Tongue (tissue), 2 donors: Measurements from ENCODE around the gene NHEJ1. TPM values are rescaled to one million over a fixed set of nuclear protein-coding genes. Genes with fewer than 3 reads are reported as not detected.
A peak's percentile ranks its signal among the peaks of the same experiment; 100 is the strongest.

ENCODE experiments used
- DNase-seq: peaks from one replicate; pipeline ENCODE4 v3.0.0-alpha.2; 2015
- total RNA-seq: library from RNA; depleted of rRNA; stranded (reverse); fragments of >200 nt; gene quantifications from one replicate; pipeline ENCODE4 v1.2.3, GENCODE V29; 2014

The NHEJ1 gene
- total RNA-seq, 1 donor from 2014 or later = 12.8 TPM

DNA sequence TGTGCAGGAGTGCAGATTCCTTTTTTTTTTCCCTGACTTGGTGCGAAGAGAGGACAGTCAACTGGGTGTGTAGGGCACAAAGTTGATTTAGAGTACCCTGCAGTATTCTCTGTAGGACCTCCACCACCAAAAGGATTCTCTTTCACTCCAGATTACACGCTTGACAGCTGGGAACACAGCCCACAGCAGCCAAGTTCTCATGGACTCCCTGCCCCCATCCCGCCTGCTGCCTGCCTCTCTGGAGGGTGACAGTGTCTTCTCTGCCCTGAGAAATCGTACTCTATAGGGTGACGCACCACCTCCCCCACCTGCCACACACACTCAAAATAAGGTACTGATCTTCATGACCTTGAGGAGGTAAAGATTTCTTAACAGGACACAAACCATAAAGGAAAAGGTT lies 73.3 kb downstream of the NHEJ1 start:
- DNase-seq = peak; percentile 70

DNA sequence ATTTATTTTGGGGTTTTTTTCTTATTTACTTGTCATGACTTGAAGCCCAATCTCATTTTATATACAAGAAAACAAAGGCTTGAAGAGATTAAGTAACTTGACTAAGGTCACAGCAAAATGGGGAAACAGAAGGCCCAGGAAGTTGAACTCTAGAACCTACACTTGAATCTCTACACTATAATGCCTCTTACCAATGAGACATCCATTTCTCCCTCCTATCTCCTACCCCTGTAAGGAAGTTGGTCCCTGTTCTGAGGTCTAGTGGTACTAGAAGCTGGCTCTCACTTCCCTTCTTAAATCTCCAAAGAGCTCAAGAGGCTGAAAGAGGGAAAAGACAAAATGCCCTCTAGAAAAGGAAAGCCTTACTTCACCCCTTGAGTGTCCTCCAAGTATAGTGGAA lies 74.4 kb downstream of the NHEJ1 start:
- no peak for DNase-seq

DNA sequence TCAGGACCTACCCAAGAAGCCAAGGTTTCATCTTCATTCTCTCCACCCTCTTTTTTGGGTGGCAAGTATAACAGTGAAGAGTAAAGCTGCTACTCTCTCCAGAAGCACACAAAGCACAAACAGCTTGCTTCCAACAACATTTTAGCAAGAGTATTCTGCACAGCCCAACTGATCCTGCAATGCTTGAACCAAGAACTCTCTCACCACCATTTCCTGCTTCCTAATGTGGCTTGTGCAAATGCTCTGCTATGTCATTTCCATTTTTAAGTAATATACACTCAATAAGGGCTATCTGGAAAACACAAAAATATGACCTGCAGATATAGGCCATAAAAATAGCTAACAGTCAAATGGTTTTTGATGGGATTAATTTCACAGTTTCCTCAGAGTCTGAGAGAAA lies 75.8 kb downstream of the NHEJ1 start:
- no peak for DNase-seq

DNA sequence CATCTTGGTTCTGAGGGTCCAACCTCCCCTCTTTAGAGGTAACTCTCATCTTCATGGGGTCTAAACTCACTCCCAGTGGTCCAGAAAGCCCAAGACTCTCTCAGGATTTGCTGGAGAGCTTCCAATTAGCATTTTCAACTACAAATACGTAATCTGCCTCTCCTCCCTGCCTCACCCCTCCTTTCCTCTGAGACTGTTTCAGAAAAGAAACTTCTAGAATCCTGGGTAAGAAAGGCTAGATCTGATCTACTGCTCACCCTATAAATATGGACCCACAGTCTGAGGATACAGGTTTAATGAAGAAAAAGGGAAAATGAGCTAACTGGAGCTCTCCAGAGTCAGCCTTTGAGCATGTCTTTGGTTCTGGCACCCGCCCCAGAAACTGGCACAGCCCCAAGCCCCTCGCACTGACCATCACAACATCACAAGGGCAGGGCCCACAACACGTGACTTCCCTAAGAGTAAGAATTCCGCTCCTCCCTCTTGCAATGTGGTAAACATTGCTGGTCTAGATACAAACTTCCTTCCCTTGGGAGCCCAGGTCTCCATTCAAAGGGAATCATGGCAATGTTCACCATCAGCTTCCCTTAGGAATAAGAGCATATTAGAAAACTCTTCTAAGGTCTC lies 78.2 kb downstream of the NHEJ1 start:
- DNase-seq = no peak

DNA sequence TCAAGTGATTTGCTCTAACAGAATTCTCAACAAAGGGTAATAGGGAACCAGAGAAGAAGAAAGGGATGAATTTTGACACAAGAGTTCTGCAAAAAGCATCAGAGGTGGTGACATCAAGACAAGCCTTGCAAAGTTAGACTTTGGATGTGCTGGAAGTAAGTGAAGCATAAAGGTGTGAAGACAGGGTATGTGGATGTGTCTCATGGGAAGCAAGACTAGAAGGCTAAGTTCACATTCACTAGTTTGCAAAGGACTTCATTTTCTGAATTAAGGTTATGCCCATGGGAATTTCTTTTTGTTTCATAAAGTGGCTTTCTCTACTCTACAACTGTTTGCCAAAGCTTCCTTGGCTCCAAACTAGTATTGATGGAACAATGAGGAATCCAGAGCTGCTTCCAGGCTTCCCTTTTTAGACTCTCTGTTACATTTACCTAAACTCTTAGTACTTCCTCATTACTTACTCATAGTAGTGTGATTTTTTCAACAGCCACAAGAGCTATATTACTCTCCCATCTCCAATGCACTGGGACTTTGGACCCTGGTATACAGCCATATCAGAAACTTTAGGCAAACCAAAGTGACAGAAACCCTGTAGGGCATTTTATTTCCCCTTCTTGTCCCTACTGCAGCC lies 78.8 kb downstream of the NHEJ1 start:
- no peak for DNase-seq

DNA sequence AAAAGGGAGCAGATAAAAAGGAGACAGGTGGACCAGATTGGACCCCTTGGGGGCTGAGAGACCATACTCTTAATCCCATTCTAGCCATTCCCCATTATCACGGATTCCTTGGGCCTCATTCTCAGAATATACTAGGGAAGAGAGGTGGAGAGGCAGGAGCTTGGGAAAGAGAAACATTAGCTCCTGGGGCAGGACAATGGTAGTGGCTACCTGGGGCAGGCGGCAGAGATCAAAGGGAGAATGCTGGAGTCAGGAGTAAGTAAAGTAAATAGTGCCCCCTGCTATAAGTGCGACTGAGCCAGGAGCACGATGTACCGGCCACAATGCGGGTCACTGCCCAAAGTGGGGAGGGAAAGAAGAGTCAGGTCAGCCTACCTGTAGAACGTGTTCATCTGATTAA lies 79.5 kb downstream of the NHEJ1 start:
- DNase-seq = no peak

DNA sequence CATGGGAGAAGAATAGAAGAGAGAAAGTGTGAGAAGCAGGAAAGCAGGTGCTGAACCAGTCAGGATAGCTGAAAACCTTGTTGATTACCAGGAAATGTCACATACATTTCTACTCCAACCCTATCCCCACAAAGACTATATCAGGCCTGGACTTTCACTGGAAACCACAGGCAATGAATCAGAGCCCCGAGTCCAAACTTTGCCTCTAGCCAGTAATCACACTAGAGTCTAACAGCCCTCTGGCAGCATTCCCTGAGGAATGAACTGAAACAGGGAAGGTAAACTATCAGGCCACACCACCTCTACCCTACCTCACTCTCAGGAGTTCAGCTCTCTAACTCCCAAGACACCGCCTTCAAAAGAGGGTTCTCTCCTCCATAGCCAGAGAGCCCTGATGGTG lies 81.2 kb downstream of the NHEJ1 start:
- no peak for DNase-seq

DNA sequence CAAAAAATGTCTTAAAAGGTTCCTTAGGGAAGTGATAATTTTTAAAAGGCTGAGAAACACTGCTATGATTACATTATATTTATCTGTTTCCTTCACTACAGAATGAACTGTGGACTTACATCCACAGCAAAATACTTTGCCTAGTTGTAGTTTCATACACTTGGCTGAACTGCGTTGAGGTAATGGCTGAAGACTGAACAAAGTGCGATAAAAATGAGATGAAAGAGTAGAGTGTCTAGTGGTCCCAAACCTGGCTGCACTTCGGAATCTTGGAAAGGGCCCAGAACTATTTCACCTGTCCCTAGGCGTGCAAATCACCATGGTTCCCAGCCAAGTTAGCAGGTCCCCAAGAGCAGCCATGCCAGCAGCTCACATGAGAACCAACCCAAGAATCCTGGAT lies 81.7 kb downstream of the NHEJ1 start:
- DNase-seq = no peak

DNA sequence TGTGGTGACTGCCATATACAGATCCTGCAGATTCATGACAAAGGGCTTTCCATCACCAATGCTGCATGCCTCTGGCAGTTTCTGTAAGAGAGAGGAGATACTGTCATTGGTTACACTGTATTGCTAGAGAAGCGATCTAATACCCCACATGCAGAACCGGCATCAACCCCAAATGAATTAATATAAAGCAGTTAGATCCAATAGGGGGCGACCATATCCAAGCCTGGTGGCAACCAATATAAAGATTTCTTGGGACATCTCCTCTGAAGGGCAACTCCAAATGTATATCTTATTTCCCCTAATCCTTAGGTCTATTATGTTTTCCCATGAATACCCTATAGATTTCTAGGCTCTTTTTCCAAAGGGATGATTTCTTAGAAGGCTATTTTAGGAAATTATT lies 82.5 kb downstream of the NHEJ1 start:
- DNase-seq = no peak

DNA sequence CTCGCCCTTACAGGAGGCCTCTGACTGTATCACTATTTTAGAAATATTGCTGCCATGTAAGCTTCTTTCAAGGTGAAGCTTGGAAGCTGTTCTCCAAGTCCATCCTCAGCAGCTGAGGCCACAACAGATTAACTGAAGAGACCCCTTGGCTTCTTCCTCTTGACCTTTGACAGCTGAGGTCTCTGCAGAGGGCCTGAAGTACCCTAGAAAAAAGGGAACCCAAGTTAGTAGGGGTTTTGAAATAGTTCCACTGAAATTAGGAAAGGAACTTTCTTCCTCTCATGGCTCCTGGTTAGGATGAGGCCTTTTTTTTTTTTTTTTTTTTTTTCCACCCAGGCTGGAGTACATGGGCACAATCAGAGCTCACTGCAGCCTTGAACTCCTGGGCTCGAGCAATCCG lies 84.4 kb downstream of the NHEJ1 start:
- DNase-seq = no peak

DNA sequence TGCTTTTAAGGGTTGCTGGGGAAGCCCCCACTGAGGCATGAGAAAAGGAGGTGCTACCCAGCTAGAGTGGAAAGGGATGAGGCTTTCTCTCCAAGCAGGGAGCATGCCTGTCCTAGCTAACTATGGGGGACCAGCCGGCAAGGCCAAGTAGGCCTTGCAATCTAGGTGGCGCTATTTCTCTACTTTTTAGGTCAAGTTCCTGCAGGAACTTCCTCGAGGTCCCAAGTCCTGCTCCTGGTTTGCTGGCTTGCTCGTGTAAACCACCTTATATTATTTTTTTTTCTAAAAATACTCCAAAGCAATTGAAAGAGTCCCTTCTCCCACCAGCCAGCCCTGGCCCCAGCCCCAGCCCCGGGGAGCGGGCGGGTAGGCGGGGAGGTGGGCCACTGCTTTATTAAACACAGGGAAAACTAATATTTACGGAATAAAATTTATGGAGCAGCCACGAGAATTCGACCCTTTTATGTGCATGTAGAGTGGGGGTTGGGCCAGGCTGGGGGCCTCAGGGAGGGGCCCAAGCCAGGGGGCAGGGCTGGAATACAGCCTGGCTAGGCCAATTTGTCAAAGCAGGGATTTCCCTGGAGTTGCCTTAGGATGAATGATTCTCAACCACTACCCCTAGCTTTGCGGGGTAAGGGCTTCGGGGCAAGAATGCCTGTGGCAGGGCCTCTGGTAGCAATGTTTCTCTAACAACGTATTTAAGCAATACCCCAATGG lies 87.0 kb downstream of the NHEJ1 start:
- DNase-seq = peak; percentile 74

DNA sequence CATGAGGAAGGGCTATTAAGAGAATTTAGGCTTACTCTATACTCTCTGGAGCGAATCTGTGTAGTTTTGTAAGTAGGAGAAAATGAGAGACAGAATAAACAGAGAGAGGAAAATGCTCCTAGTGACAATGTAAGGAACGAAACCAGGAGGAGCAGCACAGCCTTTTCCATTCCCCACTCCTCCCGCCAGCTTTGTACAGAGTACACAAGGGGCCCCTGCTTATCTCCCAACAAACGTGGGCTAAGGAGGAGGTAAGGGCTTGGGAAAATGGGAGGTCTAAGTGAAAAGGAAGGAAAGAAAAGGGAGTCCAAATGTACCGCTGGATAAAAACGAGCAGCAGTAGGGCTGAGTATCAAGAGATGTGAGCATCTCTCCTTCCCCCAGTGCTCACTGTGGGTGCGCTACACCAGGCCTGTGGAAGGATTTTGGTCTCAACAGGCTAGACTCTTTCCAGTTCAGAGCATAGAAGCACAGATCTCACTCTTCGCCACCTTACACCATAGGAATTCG lies 87.8 kb downstream of the NHEJ1 start:
- DNase-seq = no peak

DNA sequence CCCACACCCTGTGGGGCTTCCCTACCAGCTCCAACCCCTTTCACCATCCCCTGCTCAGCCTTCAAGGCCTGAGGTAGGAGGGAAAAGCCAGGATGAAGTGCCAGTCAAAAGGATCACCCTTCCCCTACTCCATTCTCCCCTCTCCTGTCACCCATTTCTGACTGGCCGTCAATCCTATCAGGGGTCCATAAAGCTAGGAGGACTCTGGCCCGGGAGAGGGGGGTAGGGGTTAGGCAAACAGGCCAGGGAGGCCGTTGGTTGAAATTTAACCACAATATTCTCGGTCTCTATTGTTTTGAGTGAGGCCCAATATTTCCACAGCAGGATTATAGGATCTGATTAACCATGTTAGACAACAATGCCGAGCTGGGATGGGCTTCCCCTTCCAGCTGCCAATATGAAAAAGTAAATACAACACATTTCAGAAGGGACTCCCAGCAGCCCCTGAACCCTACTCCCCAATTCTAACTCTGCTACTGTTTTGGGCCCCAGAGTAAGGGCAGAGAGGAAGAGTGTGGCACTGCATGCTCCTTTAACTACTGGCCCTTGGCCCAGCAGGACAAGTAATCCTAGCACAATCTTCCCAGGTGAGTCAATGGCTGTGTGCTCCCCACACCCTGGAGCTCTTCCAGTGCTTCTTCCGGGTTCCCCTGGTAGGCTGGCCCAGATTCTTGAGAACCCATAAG lies 89.3 kb downstream of the NHEJ1 start:
- DNase-seq = no peak

DNA sequence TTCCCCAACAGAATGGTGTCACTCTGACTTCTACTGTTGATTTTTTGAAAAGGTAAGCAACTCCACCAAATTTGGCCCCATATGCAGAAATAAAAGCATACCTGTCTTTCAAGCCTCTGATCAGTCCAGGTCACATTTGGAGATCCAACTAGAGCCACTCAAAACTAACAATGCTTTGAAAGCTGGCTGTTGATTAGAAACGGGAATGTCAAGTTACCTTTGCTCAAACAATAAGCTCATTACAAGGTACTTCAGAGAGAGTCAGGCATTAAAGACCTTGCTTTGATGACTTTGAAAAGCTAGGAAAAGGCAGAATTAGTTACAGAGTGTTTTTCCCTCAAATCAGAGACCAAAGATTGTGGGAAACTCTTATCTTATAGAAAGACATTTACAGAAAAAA lies 95.1 kb downstream of the NHEJ1 start:
- DNase-seq = no peak

DNA sequence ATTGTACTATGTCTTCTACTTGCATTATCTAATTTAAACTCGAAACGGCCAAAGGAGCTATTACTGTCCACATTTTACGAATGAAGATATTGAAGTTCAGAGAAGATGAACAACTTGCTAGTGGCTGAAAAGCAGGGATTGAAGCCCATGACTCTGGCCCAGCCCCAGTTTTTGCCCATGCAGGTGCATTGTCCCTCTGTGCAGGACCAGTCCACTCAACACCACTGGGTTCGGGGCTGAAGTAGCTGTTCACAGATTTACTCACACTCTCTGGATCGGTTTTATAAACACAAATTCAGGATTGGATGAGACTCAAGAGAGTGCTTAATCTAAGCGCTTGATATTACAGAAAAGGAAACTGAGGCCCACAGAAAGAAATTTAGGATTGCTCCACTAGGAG lies 98.5 kb downstream of the NHEJ1 start:
- DNase-seq = no peak

DNA sequence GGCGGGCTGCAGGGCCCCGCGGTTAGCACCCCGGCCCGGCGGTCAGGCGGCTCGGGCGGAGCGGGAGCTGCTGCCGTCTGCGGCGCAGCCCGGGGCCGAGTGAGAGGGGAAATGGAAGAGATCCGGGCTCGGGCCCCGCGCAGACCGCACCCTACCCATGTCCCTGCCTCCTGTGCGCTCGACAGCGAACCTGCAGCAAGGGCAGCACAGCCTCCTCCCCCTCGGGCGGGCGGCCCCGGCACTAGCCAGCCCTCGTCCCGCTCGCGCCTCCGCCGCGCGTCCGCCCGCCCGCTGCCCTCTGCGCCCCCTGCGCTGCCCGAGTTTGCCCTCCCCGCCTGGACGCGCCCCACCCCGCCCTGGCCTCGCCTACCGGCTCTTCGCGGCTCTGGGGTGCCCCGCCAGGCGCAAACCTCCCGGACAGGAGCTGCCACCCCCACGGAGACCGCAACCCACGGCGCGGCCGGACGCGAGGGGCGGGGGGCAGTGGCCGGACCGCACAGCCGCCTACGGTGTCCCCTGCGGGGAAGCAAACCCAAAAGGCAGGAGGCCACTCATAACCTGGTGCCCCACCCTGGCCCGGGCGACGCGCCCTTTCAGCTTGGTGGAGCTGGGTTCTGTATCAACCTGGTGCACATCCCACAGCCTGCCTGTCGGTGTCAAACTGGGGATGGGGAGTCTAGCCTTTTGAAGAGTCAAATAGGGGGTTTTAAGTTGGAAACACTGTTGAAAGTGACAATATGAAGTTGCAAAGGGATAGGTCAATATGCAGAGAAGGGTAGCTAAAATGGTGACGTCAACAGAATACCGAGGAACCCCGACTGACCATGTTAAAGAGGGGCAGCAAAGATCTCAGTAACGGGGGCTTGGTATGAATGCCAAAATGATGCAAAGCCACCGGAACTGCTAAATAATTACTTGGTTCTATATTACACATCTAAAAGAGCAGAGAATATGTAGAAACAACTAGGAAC lies 99.5 kb downstream of the NHEJ1 start, which contains the start of gene IHH:
Gene IHH (minus strand): TSS at position 101 of the 971 bp plus-strand sequence. CDS start 454 bp downstream, outside the sequence.
- DNase-seq = peak; percentile 6

DNA sequence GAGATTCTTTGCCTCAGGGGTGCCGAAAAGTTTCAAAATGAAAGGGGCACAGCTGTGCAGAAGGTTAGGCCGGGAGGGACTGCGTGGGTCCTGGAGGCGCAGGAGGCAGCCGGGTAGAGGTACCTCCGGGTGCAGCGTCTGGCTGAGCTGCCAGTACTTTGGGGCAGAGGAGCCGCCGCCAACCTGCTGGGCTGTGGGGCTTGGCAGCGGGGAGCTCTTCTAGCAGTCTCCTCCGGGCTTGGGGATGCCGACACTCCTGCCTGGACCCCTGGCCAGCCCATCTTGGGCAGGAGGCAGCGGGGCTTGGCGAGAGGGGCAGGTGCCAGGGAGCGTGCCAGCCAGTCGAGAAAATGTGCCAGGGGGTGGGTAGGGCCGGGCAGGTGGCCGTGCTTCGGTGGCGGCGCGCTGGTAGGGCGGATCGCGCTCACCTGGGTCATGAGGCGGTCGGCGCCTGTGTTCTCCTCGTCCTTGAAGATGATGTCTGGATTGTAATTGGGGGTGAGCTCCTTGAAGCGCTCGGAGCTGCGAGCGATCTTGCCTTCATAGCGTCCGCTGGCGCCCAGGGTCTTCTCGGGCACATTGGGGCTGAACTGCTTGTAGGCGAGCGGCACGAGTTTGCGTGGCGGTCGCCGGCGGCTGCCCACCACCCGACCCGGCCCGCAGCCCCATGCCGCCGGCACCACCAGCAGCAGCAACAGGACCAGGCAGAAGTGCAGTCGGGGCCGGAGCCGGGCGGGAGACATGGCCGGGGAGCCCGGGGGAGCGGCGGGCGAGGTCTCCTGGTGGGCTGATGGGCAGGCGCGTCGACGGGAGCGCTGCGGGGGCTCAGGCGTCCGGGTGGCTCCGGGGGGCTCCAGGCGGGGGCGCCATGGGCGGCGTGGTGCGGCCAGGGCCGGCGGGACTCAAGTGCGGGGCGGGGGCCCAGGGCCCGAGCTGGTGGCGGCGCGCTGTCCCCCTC lies 100.6 kb downstream of the NHEJ1 start:
- no peak for DNase-seq

DNA sequence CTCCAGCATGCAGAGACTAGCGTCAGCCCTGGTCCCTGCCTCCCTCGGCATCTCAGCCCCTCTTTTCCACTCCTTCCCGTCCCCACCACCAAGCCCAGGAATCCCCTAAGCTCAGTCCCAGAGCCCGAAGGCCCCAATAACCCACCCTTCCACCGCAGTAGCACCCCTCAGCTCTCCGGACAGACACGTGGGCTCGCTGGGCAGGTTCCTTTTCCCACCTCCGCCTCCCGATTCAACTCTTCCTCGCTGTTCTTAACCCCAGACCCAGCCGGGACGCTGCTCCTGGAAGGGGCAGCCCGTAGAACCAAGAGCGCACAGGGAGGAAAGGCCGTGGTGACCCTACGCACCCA lies 101.3 kb downstream of the NHEJ1 start:
- DNase-seq = no peak

DNA sequence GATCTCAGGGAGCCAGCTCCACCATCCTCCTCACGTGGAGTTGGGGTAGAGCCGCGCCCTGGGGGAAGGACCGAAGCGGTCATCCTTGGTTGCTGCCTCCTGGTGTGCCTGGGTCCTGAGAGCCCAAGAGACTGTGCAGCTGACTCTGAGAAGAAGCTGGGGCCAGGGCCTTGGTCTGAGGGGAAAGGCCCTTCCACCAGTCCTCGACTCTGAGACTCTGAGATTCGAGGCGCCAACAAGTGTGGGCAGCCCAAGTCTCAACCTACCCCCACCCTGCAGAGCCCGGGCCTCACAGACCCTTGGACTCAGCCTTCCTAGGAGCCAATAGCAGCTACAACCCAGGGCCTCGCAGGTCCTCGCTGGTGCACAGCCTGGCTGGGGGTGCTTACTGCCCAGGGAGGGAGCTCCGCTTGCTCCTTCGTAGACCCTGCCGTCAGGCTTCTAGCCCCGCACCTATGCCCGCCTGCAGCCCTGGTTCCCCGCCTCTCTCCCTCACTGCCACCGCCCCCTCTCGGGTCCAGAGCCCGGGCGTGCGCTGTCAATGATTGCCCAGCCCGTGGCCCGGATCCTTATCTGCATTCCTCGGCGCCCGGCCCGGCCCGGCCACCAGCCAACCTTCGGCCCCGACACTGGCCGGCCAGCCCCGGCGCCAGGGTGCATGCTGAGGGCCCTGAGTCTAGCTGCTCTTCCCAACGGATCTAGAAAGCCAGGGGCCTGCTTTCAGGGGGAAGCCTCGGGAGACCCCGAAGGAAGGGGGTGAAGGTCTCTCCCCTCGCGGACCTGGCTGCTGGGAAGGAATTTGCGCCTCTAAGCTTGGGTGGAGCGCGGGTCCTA lies 101.9 kb downstream of the NHEJ1 start:
- DNase-seq = no peak
